GM18498 (cell line): ENCODE data around the gene SIGLEC10.
"Not testable (repeated sequence)": the region's sequence is repeated elsewhere in the genome, so short reads cannot be mapped to it uniquely, and the experiment has no call there.

ENCODE experiments used
- ATAC-seq: cut with Tn5 transposase; IDR thresholded peaks from one replicate; pipeline ENCODE4 v1.9.1; 2021; ENCODE audit warnings: mild to moderate bottlenecking, moderate library complexity; ENCODE audit not compliant: unreplicated experiment

Gene SIGLEC10, protein sequence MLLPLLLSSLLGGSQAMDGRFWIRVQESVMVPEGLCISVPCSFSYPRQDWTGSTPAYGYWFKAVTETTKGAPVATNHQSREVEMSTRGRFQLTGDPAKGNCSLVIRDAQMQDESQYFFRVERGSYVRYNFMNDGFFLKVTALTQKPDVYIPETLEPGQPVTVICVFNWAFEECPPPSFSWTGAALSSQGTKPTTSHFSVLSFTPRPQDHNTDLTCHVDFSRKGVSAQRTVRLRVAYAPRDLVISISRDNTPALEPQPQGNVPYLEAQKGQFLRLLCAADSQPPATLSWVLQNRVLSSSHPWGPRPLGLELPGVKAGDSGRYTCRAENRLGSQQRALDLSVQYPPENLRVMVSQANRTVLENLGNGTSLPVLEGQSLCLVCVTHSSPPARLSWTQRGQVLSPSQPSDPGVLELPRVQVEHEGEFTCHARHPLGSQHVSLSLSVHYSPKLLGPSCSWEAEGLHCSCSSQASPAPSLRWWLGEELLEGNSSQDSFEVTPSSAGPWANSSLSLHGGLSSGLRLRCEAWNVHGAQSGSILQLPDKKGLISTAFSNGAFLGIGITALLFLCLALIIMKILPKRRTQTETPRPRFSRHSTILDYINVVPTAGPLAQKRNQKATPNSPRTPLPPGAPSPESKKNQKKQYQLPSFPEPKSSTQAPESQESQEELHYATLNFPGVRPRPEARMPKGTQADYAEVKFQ

DNA sequence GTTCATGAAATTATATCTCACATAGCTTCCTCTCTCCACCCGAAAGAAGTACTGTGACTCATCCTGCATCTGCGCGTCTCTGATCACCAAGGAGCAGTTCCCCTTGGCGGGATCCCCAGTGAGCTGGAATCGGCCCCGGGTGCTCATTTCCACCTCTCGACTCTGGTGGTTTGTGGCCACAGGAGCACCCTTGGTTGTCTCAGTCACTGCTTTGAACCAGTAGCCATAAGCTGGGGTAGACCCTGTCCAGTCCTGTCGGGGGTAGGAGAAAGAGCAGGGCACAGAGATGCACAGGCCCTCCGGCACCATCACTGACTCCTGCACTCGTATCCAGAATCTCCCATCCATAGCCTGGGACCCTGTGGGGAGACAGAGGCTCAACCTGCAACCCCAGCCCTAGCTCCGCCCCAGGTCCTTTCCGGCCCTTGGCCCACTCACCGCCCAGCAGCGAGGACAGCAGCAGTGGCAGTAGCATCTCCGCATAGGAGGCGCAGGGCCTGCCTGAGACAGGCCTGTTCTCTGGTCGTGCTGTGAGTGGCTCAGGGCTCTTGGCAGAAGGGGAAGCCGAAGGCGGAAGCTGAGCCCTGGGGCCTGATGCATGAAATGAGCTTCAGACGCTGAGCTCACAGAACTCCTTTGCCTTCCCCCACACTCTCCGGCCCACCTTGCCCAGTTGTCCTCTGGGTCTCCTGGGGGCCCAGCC lies at the start of gene SIGLEC10:
TSS of gene SIGLEC10 (minus strand) at position 536 of the 703 bp plus-strand sequence. CDS start at position 475, 61 bp downstream.
- ATAC-seq, result peak; percentile 73

DNA sequence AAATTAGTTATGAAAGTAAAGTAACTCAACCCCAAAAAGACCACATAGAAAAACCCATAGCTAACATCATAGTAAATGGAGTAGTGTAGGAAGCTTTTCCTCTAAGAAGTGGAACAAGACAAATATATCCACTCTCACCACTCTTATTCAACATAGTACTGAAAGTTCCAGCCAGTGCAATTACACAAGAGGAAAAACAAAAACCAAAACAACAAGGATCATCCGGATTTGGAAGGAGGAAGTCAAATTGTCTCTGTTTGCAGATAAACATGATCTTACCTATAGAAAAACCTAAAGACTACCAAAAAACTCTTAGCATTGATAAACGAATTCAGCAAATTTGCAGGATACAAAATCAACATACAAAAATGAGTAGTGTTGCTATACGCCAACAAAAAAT lies 49.3 kb upstream of the SIGLEC10 start:
- ATAC-seq, result no peak

DNA sequence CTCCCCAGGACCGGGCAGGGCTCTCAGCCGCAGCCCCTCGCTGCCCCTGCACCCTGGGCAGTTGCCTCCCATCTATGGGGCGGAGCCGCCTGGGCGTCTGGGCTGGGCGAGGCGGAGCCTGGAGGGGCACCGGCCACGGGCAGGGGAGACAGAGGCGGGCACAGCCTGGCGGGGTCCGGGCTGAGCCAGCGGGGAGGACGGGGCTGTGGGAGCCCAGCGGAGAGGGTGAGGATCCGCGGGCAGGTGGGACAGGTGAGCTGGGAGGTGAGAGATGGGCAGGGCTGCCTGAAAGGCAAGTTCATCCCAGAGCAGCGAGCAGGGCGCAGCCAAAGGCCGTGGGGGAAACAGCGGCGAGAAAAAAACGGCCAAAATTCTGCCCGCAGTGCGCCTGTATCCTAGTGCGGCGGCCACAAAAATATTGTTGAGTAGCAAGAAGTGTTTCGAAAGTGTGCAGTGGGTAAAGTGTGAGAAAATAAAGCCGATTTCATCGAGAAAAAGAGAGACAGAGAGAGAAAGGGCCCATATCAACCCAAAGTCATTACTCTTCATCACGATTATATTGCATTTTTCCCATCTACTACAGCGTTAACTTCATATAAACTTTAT lies 46.6 kb upstream of the SIGLEC10 start:
- ATAC-seq, result not testable (repeated sequence)

DNA sequence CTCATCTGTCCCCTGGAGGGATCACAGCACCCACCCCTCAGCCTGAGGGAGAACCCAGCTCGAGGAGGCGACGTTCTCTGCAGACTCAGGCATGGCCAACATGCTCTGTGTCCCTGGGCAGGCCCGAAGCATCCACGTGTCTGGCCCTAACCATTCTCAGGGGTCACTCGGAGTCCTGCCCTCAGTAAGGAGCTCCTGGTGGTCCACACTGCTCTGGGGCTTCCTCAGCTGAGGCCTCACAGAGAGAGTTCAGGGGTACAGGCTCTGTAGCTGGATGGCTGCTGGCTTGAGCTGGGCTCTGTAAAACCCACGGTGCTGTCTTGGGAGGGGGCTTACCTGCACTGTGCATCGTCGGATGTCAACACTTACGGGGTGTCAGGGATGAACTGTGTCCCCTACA lies 45.2 kb upstream of the SIGLEC10 start:
- ATAC-seq, result no peak

DNA sequence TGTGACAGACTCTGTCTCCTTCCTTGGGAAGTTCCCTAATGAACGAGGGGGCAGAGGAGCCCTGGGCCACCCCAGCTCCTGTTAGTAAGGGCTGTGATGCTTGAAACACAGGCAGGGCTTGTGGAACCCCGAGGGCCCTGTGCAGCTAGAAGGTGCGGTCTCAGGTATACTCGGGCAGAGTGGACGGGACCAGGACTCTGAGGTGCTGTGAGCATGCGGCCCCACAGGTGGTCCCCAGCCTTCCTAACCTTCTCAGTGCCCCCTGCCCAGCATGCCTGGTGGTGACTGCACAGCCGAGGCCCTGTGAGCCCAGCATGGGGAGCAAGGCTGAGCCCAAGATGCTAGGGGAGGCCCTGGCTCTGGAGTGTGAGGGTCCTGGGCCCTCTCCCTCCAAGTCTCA lies 44.8 kb upstream of the SIGLEC10 start:
- no peak for ATAC-seq

DNA sequence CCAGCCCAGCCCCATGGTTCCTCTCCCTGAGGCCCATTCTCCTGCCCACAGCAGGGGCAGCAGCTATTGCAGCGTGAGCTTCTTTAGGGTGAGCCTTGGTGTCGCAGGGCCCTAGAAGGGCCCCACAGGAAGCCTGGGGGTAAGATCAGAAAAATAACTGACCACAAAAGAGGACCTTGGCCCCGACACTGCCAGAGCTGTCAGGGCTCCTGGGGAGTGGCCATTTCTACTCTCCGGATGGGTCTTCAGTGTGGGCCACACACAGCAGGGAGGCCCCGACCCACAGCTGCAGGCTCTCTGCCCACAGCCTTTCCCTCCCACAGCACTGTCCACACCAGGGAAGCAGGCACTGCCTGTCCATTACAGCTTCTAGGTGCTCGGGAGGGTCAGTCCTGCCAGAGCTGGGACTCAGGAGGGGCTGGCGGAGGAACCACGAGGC lies 44.3 kb upstream of the SIGLEC10 start:
- ATAC-seq, result no peak

DNA sequence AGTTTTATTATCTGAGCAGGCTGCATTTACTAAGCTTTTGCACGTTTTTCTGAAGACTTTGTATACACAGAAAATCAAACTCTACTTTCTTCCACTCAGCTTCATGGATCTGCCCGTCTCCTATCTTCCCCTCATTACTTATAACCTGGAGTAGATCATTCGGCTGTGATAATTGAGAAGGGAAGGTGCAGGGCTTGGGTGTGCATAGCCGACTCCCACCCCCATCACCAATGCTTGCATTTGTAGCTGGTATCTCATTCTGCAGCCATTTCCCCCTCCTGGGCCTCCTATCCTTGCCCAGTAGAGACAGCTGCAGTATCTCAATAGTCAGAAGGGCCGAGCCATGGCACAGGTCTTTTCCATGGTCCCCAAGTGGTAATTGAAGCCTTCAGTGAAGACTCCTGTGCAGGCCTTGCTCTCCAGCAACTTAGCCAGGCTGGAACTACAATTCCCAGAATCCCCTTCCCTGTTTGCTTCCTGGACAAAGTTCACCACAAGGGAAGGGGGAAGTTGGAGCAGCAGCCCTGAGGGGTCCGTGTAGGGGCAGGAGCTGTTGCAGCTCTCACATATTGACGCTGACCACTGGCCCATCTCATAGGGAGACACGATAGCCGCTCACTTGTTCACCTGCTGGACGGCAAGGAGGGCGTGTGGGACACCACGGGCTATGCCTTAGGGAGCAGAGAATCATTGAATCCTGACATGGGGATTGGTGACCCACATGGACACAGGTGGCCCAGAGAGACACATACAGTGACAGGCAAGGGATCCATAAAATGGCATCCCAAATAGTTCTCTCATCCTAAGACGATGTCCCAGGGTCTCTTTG lies 42.9 kb upstream of the SIGLEC10 start:
- no peak for ATAC-seq

DNA sequence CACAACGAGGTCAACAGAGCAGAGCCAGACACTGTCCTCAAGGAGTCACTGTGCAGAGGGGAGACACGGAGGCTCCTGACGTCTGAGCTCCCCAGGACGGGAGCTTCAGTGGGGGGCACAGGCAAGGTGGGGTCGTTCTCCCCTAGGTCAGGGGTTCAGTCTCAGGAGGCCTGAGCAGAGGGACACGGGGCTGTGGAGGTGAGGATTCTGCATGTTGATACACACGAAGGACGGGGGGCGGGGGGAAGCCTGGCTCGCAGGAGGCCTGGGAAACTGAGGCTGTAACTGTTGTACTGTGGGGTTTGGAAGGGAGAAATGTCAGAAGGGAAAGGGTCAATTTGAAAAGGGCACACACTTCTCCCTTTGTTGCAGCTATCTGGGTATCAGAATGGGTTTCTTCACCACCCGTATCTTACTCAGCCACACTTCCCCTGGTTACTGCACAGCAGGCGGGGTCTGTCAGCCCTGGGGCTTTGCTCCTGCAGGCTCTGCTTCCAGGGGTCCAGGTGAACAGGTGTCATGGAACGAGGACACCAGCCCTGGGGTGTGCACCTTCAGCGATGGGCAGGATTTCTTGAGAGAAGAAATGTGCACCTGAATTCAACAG lies 41.6 kb upstream of the SIGLEC10 start:
- ATAC-seq, result no peak

DNA sequence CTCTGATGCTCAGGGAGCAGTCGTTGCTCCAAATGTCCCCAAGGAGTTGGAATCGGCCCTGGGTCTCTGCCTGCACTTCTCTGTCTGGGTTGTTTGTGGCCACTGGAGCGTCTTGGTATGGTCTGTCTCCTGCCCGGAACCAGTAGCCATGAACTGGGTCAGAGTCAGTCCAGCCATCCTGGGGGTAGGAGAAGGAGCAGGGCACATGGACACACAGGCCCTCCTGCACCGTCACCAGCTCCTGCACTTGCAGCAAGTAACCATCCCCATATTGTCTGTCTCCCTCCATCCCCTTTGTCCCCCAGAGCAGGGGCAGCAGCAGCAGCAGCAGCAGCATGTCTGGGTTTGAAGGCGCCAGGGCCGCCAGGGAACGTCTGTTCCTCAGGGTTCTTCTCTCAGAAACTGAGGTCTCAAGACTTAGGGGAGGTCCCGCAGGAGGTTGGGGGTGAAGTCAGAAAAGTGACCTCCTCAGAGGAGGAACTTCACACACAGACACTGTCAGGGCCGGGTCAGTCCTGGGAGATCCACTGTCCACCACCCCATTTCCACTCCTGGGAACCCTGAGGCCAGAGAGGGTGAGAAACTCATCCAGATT lies 40.7 kb upstream of the SIGLEC10 start, which contains the start of gene SIGLEC8:
TSS of gene SIGLEC8 (minus strand) at position 404 of the 595 bp plus-strand sequence. CDS start at position 337, 67 bp downstream.
- no peak for ATAC-seq

DNA sequence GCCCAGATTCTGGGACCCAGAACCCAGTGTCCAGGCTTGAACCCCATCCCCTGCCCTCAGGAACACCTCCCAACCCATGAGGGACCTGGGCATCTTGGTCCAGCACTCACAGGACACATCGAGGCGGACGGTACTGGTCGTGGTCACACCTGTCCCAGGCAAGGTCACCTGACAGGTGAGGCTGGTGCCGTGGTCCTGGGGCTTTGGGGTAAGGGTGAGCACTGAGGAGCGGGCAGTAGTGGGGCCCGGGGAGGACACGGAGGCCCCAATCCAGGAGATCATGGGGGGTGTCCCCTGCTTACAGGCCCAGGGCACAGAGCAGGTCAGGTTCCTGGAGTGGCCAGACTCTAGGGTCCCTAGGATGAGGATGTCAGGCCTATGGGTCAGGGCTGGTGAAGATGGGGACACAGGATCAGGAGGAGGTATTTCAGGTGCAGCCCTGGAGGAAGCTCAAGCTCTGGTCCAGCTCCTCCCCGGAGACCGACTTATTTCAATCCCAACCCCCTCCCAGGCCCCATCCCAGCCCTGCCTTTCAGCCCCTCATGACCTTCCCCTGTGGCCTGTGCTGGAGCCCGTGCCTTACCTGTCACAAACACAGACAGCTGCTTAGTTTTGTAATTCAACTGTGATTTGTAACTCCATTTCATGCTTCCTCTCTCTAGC lies 40.0 kb upstream of the SIGLEC10 start:
- ATAC-seq, result no peak

DNA sequence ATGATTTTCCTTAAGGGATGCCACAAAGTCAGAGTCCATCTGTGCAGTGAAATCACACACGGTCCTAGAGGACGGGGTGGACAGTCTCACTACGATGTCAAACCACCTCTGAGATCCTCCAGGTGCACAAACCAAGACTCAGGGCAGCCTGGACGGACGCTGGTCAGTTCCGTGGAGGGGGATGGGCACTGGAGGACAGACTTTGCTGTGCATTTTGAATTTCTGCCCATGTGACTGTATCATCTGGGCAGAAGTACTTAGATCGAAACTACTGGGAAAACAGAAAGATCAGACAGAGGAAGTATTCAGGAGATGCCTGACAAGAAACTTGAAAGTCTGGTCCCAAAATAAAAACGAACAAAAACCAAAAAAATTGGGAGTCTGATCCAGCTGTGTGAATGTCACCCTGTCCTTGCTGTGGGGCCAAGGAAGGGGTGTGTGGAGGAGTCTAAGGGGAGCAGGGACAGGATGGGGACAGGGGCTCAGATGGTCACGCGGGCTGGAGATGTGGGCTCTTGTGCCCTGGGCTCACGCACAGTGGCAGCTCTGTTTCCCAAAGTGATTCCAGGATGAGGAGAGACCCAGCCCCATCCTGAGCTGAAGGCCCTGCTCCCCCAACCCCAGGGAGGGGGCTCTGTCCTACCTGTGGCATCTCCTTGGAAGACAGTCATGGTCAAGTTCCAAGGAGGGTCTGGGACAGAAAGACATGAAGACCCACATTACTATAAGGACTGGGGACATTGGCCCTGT lies 39.3 kb upstream of the SIGLEC10 start:
- no peak for ATAC-seq

DNA sequence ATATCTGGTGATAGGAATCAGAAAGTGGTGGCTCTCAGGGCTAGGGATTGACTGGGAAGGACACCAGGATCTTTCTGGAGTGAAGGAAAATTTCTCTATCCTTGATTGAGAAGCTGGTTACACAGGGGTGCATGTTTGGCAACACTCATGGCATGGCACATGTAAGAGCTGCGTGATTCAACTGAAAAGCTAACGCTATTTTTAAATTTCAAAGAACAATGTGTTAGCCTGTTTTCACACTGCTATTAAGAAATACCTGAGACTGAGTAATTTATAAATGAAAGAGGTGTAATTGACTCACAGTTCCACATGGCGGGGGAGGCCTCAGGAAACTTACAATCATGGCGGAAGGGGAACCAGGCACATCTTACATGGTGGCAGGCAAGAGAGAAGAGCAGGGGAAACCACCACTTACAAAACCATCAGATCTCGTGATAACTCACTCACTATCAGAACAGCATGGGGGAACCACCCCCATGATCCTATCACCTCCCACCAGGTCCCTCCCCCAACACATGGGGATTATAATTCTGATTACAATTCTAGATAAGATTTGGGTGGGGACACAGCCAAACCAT lies 33.4 kb upstream of the SIGLEC10 start:
- no peak for ATAC-seq

DNA sequence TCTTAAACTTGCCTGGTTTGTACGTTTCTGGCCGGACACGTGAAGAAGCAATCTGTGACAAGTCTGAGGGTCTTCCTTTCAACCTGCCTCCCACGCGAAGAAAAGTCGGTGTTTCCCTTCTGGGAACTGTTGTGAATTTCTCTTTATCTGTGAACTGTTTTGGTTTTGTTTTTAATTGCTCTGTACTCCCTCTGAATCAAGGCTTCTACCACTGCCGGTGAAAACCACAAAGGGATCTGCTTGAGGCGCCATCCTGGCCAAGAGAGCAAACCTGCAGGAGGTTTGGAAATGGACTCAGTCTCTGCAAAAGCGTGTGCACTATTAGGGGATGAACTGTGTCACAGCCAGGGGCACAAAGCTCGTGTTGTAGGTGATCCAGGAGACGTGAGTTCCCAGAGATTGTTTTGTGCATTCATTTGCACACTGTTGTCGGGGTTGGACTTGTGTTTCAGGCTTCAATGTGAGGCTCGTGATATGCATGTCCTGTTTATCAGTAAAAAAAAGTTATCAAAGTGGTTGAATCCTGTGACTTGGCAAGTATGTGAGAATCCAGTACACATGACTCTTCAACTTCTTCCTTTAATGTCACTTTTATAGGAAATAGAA lies 31.1 kb upstream of the SIGLEC10 start:
- ATAC-seq, result no peak

DNA sequence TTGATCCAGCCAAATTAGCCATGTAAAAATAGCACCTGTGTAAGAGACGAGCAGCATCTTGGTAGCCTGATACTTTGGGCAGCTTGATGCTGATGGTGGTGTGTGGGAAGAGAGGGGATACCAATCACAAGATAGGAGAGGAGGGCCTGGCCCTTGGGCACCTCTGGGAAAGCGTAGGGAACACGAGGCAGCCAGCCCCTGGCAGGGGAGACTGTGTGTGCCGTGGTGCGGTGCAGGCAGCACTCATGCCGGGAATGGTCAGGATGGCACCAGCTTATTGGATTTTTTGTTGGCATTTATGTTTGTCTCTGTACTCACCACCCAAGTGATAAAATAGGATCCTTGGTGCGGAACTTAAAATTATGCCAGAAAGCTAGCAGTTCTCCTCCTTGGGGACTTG lies 30.6 kb upstream of the SIGLEC10 start:
- no peak for ATAC-seq

DNA sequence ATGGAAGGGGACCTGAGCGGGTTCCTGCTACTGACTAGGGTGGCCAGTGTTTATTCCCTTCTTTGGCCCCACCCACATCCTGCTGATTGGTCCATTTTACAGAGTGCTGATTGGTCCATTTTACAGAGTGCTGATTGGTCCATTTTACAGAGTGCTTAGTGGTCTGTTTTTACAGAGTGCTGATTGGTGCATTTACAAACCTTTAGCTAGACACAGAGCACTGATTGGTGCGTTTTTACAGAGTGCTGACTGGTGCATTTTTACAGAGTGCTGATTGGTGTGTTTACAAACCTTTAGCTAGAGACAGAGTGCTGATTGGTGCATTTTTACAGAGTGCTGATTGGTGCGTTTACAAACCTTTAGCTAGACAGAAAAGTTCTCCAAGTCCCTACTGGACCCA lies 30.1 kb upstream of the SIGLEC10 start:
- ATAC-seq, result not testable (repeated sequence)

DNA sequence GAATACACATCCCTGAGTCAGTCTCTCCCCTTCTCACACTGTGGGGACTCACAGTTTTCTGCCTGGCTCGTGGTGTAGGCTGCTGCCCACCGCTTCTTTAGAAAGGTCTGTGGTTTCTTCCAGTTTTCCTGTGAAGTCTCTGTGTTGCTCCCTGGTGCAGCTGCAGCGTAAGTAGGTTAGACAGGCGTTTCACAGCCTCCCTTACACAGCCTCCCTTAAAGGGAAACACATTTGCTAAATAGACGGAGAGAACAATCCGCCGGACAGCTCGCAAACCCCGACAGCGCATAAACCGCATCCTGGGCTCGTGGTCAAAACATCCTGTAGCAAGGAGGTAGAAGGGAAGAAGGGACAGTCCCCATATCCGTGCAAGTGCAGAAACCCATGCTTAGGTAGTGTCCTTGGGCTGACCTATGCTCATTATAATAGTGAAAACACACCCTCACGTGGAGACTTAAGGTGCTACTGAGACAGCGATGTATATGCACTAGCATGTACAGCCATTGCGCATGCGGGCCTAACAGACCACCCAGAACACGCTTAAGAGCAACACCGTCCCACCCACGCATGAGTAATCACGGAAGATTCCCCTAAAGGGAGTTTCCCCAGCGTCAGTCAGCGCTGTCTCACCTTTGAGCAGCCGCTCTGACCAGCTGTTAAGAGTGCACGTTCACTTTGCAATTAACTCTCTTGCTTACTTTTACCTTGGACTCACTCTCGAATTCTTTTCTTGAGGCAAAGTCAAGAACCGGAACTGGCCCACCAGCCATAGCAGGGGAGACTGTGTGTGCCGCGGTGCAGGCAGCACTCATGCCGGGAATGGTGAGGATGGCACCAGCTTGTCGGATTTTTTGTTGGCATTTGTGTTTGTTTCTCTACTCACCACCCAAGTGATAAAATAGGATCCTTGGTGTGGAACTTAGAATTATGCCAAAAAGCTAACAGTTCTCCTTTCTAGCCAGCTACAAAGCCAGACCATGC lies 24.3 kb upstream of the SIGLEC10 start:
- ATAC-seq, result peak; percentile 96
